Endothelial cell of umbilical vein (primary cell): ENCODE measurements around the gene SYT8. TPM values are rescaled to one million over a fixed set of nuclear protein-coding genes. Genes with fewer than 3 reads are reported as not detected.

Source experiments
- BruUV-seq: library from RNA; stranded (reverse); fragments of 400-500 nt; replicated peaks from 2 replicates; lab custom pipeline; 2021; lab: Mats Ljungman, UMichigan
- CTCF ChIA-PET: fragments of 300-600, 350-600 bp; sonication (Branson Sonifier 250); formaldehyde crosslinking; loops from one replicate; lab custom pipeline; 2021; ENCODE audit warnings: antibody characterized with exemption, inconsistent platforms; lab: Charles Lee
- POLR2A ChIA-PET: fragments of 300-600, 350-600 bp; sonication (Branson Sonifier 250); formaldehyde crosslinking; loops from one replicate; lab custom pipeline; 2021; ENCODE audit warnings: antibody characterized with exemption, inconsistent platforms; lab: Charles Lee
- DNase-seq: peaks from one replicate; pipeline ENCODE4 v3.0.0-alpha.2; 2011; ENCODE audit warnings: low read depth, low spot score
- FAIRE-seq: peaks from 2 replicates; lab custom pipeline; 2011; peaks lifted over from hg19 to GRCh38; lab: Jason Lieb, UNC
- H2AFZ ChIP-seq: 2 replicates; pipeline ENCODE4 v1.6.0; 2012; ENCODE audit warnings: low read depth, low read length, control low read depth, inconsistent platforms
- H3K27ac ChIP-seq: 2 replicates; pipeline ENCODE4 v1.5.1; 2011; ENCODE audit warnings: low read depth, mild to moderate bottlenecking, control low read depth, low read length, moderate library complexity; ENCODE audit not compliant: insufficient read depth
- H3K27me3 ChIP-seq, 2 experiments: 2 replicates each; pipeline versions ENCODE4 v1.6.0 to v1.6.1; 2011; ENCODE audit warnings: low read length in 2 of 2, mixed read lengths in 1 of 2; ENCODE audit not compliant: control insufficient read depth in 2 of 2, insufficient read depth in 2 of 2
- H3K36me3 ChIP-seq, 2 experiments: 2 replicates in 1 of 2; 3 replicates in 1 of 2; pipeline ENCODE4 v1.5.1; 2011; ENCODE audit warnings: low read length in 2 of 2, mild to moderate bottlenecking in 1 of 2, moderate library complexity in 1 of 2; ENCODE audit not compliant: control insufficient read depth in 2 of 2, insufficient read depth in 2 of 2; ENCODE audit errors: extremely low read depth in 1 of 2
- H3K4me1 ChIP-seq: 3 replicates; pipeline ENCODE4 v1.5.1; 2011; ENCODE audit warnings: mild to moderate bottlenecking, low read length; ENCODE audit not compliant: control insufficient read depth, insufficient read depth; ENCODE audit errors: extremely low read depth
- H3K4me2 ChIP-seq: 2 replicates; pipeline ENCODE4 v1.6.1; 2011; ENCODE audit warnings: low read length, control low read depth, mixed read lengths; ENCODE audit not compliant: insufficient read depth
- H3K4me3 ChIP-seq, 3 experiments: fragments of 200-600 bp in 1 of 3; sonication (generic), shearing (Covaris generic) in 1 of 3; replicated peaks in 1 of 3; 2 replicates each; pipeline ENCODE4 v1.5.1; 2011 to 2016; ENCODE audit warnings: control low read depth in 3 of 3, low read length in 3 of 3, mild to moderate bottlenecking in 2 of 3, inconsistent platforms in 1 of 3, low read depth in 1 of 3, moderate library complexity in 1 of 3; ENCODE audit not compliant: insufficient read depth in 1 of 3
- H3K79me2 ChIP-seq: 2 replicates; pipeline ENCODE4 v1.6.0; 2012; ENCODE audit warnings: low read length, inconsistent platforms; ENCODE audit not compliant: control insufficient read depth, insufficient read depth
- H3K9ac ChIP-seq: replicated peaks from 2 replicates; pipeline ENCODE3; 2011; ENCODE audit warnings: low read length, control low read depth; ENCODE audit not compliant: insufficient read depth; ENCODE audit errors: extremely low read depth
- H3K9me1 ChIP-seq: replicated peaks from 3 replicates; pipeline ENCODE4 v1.6.0; 2011; ENCODE audit warnings: mild to moderate bottlenecking, low read length; ENCODE audit not compliant: control insufficient read depth, insufficient read depth; ENCODE audit errors: extremely low read depth
- H3K9me3 ChIP-seq: replicated peaks from 2 replicates; pipeline ENCODE4 v1.5.1; 2012; ENCODE audit warnings: low read length, inconsistent platforms; ENCODE audit not compliant: control insufficient read depth, insufficient read depth
- H4K20me1 ChIP-seq: replicated peaks from 2 replicates; pipeline ENCODE3; 2011; ENCODE audit warnings: mild to moderate bottlenecking, low read length; ENCODE audit not compliant: control insufficient read depth, insufficient read depth; ENCODE audit errors: extremely low read depth
- EZH2 ChIP-seq: IDR thresholded peaks from 2 replicates; pipeline ENCODE4 v1.6.1; 2012; ENCODE audit warnings: borderline replicate concordance, low read depth, mild to moderate bottlenecking, moderate library complexity, low read length, inconsistent platforms; ENCODE audit not compliant: severe bottlenecking
- FOS ChIP-seq: IDR thresholded peaks from 2 replicates; pipeline ENCODE4 v1.6.1; 2011; ENCODE audit warnings: mild to moderate bottlenecking, low read length, moderate library complexity, borderline replicate concordance; ENCODE audit not compliant: insufficient read depth
- GATA2 ChIP-seq: IDR thresholded peaks from 2 replicates; pipeline ENCODE4 v1.7.0; 2011; ENCODE audit warnings: low read depth, mild to moderate bottlenecking, moderate library complexity, mixed read lengths, low read length; ENCODE audit not compliant: insufficient read length, insufficient read depth
- JUN ChIP-seq: IDR thresholded peaks from 2 replicates; pipeline ENCODE4 v1.6.1; 2011; ENCODE audit warnings: borderline replicate concordance, low read depth; ENCODE audit not compliant: insufficient read length, insufficient read depth
- MYC ChIP-seq: IDR thresholded peaks from one replicate; pipeline ENCODE4 v1.6.1; 2011; ENCODE audit warnings: mild to moderate bottlenecking, low read depth, low read length
- POLR2A ChIP-seq: IDR thresholded peaks from 2 replicates; pipeline ENCODE4 v1.6.1; 2012; ENCODE audit warnings: low read depth, mild to moderate bottlenecking, control low read depth, low read length
- POLR2AphosphoS5 ChIP-seq: IDR thresholded peaks from 2 replicates; pipeline ENCODE4 v1.6.1; 2012; ENCODE audit warnings: low read depth, mild to moderate bottlenecking, control low read depth, low read length, moderate library complexity; ENCODE audit not compliant: insufficient read depth
- dilution Hi-C: fragments of 300-500 bp; cut with MboI; formaldehyde crosslinking; loops from one replicate; pipeline ENCODE4 v1.15.0; 2019; ENCODE audit warnings: low sequenced_read_pairs; ENCODE audit not compliant: extremely low pct_ligation_motif_present
- intact Hi-C: fragments of 100-400 bp; cut with micrococcal nuclease; formaldehyde crosslinking; loops from one replicate; pipeline ENCODE4 v1.10.0; 2022
- polyA plus RNA-seq, 4 experiments: library from polyadenylated mRNA; depleted of rRNA in 3 of 4; stranded (reverse) in 3 of 4; unstranded in 1 of 4; fragments of >200 nt; gene quantifications; 2 replicates each; pipeline versions ENCODE4 v1.2.1 to v1.2.3, GENCODE V29; 2011 to 2012; ENCODE audit warnings: missing spikeins in 1 of 4
- total RNA-seq: library from RNA; stranded (reverse); gene quantifications from 2 replicates; pipeline ENCODE4 v1.2.3, GENCODE V29; 2021
- TF ChIP-seq, protein P1 (sequence below), 2 donors: IDR thresholded peaks; 1 replicate in 1 of 2; 2 replicates in 1 of 2; pipeline ENCODE4 v1.5.1; 2011; ENCODE audit warnings: low read length in 2 of 2, mild to moderate bottlenecking in 2 of 2, moderate library complexity in 2 of 2, control low read depth in 1 of 2, inconsistent platforms in 1 of 2, low read depth in 1 of 2; ENCODE audit not compliant: insufficient read depth in 1 of 2; ENCODE audit errors: extremely low read depth in 1 of 2
- TF ChIP-seq, protein P2 (sequence below): IDR thresholded peaks from 2 replicates; pipeline ENCODE4 v1.6.1; 2011; ENCODE audit not compliant: insufficient read depth, insufficient read length

The SYT8 gene
- total and polyA plus RNA-seq, 2 donors (not counting 3 experiments of a cell fraction or from before 2014, with no cell fraction given) = not detected

DNA sequence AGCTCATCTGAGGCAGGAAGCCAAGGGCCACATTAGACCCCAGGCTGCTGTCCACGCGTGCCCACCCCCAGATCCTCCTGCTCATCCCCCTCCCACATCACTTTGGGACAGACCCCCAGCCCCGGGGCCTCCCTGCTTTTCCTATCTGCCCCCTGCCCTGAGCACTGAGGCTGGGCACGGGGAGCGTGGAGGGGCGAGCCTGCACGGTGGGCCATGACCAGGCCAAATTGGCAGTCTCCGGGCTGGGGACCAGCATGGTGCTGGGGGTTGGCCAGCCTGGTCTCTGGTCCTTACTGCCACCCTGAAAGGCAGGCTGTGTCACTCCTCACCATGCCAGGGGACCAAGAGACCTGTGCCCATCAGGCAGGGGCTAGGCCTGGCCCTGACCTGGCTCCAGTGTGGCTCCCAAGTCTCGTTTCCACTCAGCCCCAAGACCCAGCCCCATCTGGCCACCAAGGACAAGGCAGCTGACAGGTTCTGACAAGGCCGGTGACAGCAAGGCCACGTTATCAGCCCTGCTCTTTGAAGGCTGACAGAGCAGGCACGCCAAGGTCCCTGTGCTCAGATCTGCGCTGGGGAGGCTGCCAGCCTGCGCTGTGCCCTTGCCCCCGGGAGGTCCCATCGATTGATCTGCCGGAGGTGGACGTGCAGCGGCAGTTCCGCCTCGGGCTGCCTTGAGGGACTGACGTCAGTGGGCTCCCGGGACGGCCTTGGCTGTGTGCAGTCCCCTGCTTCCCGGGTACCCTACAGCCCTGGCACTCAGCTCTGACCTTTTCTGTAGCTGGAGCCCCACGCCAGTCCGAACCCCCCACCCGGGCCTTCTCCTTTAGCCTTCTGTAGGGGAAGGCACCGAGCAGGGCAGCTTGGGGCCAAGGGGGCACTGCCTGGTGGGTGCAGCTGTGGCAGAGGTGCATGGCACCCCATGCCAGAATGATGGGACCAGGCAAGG, 7.6 kb downstream of the SYT8 start:
- dilution Hi-C loops = no loop called here

More for the DNA sequence above, 7.6 kb downstream of the SYT8 start:
- TF ChIP-seq EZH2 (no peak), POLR2A (no peak), JUN (no peak), FOS (no peak), MYC (no peak), GATA2 (no peak), POLR2AphosphoS5 (no peak)
- TF ChIP-seq, protein P1, sequence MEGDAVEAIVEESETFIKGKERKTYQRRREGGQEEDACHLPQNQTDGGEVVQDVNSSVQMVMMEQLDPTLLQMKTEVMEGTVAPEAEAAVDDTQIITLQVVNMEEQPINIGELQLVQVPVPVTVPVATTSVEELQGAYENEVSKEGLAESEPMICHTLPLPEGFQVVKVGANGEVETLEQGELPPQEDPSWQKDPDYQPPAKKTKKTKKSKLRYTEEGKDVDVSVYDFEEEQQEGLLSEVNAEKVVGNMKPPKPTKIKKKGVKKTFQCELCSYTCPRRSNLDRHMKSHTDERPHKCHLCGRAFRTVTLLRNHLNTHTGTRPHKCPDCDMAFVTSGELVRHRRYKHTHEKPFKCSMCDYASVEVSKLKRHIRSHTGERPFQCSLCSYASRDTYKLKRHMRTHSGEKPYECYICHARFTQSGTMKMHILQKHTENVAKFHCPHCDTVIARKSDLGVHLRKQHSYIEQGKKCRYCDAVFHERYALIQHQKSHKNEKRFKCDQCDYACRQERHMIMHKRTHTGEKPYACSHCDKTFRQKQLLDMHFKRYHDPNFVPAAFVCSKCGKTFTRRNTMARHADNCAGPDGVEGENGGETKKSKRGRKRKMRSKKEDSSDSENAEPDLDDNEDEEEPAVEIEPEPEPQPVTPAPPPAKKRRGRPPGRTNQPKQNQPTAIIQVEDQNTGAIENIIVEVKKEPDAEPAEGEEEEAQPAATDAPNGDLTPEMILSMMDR (IDR thresholded peaks at IDR 0.05; ENCODE audit: extremely low read depth in 1 of 2, insufficient read depth in 1 of 2, low read depth in 1 of 2, low read length in 2 of 2) = no peak
- TF ChIP-seq, protein P2, sequence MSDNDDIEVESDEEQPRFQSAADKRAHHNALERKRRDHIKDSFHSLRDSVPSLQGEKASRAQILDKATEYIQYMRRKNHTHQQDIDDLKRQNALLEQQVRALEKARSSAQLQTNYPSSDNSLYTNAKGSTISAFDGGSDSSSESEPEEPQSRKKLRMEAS = no peak
- no peaks in the 10 kb centered on the region for H3K9me1 ChIP-seq
- H3K27ac ChIP-seq = no peak overlapping the region
- H3K27me3 ChIP-seq = no peaks in the 10 kb centered on the region
- H3K4me2 ChIP-seq = no peak overlapping the region
- no peak overlapping the region for H2AFZ ChIP-seq
- ChIA-PET CTCF (interaction anchor here (0.8 to 2.6 kb wide), 7 partner anchors 10 to 314 kb away, joined by 3 to 14 read pairs (median 6); no protein-coding TSS in a partner anchor), POLR2A (no interaction called here)
- FAIRE-seq = no peak
- no peaks in the 10 kb centered on the region for H3K36me3 ChIP-seq
- BruUV-seq = no TSS peak
- no peak for DNase-seq
- no peak overlapping the region for H3K4me3 ChIP-seq
- no peaks in the 10 kb centered on the region for H3K4me1 ChIP-seq
- intact Hi-C loops = no loop called here
- H3K9ac ChIP-seq = no peak overlapping the region
- no peaks in the 10 kb centered on the region for H3K79me2 ChIP-seq
- no peaks in the 10 kb centered on the region for H4K20me1 ChIP-seq
- H3K9me3 ChIP-seq = no peaks in the 10 kb centered on the region
